C4-2B (cell line): ENCODE results near the gene SERINC4.

Experiments
- H3K27ac ChIP-seq: fragments of 450-650 bp; 2 replicates; pipeline ENCODE4 v1.5.1; 2017
- CTCF ChIP-seq: fragments of 450-650 bp; conservative IDR thresholded peaks from 2 replicates; pipeline ENCODE4 v1.5.1; 2017; ENCODE audit warnings: mild to moderate bottlenecking
- ZFX ChIP-seq: fragments of 450-650 bp; IDR thresholded peaks from 2 replicates; pipeline ENCODE4 v1.6.1; 2017

Gene SERINC4

GRCh38 chr15:43792761-43793476, 7.1 kb downstream of the SERINC4 start:
- peak overlapping the region; percentile 99 for H3K27ac ChIP-seq
- TF ChIP-seq CTCF, result no peak
- peak; percentile 49; the same call in 1 of the 2 replicates for TF ChIP-seq ZFX

- H3K27ac ChIP-seq, result peak within 1 kb of the TSS; percentile 99
- no peak for TF ChIP-seq ZFX
- TF ChIP-seq CTCF, result no peak
These were observed 7.8 kb downstream of the SERINC4 start, which contains the start of gene SERF2 for GRCh38 chr15:43791993-43792760. Gene SERF2, plus strand, starts transcription at chr15:43792320. Its CDS starts 57 bp downstream, at chr15:43792377.

- TF ChIP-seq CTCF (no peak), ZFX (no peak)
- no peak overlapping the region for H3K27ac ChIP-seq
These were observed 10.6 kb downstream of the SERINC4 start for GRCh38 chr15:43789409-43789808.

- TF ChIP-seq ZFX, result no peak
- TF ChIP-seq CTCF, result no peak
- no peak overlapping the region for H3K27ac ChIP-seq
These were observed 21.0 kb downstream of the SERINC4 start for GRCh38 chr15:43779016-43779415.

GRCh38 chr15:43777267-43777914, 22.6 kb downstream of the SERINC4 start:
- H3K27ac ChIP-seq, result peak overlapping the region; percentile 89
- TF ChIP-seq CTCF, result peak; percentile 92
- TF ChIP-seq ZFX, result peak; percentile 43; the same call in 1 of the 2 replicates

- H3K27ac ChIP-seq, result peak within 1 kb of the TSS; percentile 89
- TF ChIP-seq ZFX (no peak), CTCF (no peak)
These were observed 23.2 kb downstream of the SERINC4 start, which contains the start of gene ELL3 for GRCh38 chr15:43776718-43777266. Gene ELL3, minus strand, starts transcription at chr15:43776966. Its CDS starts 65 bp downstream, at chr15:43776901.
